ELR (cell line): Measurements from ENCODE around the gene LCNL1.
A peak's percentile ranks its signal among the peaks of the same experiment; 100 is the strongest.

Experiments
- DNase-seq: peaks from one replicate; pipeline ENCODE4 v3.0.0-alpha.2; 2015; ENCODE audit warnings: low read depth

The LCNL1 gene

GRCh38 chr9:137013571-137013940 lies 30.8 kb downstream of the LCNL1 start:
- DNase-seq: no peak

GRCh38 chr9:137014166-137014565 lies 31.4 kb downstream of the LCNL1 start:
- no peak for DNase-seq

GRCh38 chr9:137014776-137015539 lies 32.2 kb downstream of the LCNL1 start:
- no peak for DNase-seq

- DNase-seq: no peak
Observed at GRCh38 chr9:137015540-137015930, 32.7 kb downstream of the LCNL1 start.

- no peak for DNase-seq
Observed at GRCh38 chr9:137015976-137016375, 33.2 kb downstream of the LCNL1 start.

- no peak for DNase-seq
Observed at GRCh38 chr9:137016436-137016835, 33.6 kb downstream of the LCNL1 start.

GRCh38 chr9:137017071-137017470 lies 34.3 kb downstream of the LCNL1 start:
- no peak for DNase-seq

- no peak for DNase-seq
Observed at GRCh38 chr9:137017791-137018497, 35.2 kb downstream of the LCNL1 start.

- no peak for DNase-seq
Observed at GRCh38 chr9:137018761-137019559, 36.2 kb downstream of the LCNL1 start.

- DNase-seq: no peak
Observed at GRCh38 chr9:137019891-137020683, 37.3 kb downstream of the LCNL1 start.

GRCh38 chr9:137020771-137021567 lies 38.2 kb downstream of the LCNL1 start:
- DNase-seq: no peak

GRCh38 chr9:137021568-137021978 lies 38.8 kb downstream of the LCNL1 start:
- DNase-seq: no peak

- peak; percentile 92 for DNase-seq
Observed at GRCh38 chr9:137021979-137022661, 39.3 kb downstream of the LCNL1 start.

GRCh38 chr9:137022662-137023008 lies 39.8 kb downstream of the LCNL1 start:
- no peak for DNase-seq

- no peak for DNase-seq
Observed at GRCh38 chr9:137023157-137023556, 40.4 kb downstream of the LCNL1 start.

GRCh38 chr9:137023583-137023991 lies 40.8 kb downstream of the LCNL1 start:
- no peak for DNase-seq

GRCh38 chr9:137025517-137025966 lies 42.7 kb downstream of the LCNL1 start:
- no peak for DNase-seq

- DNase-seq: no peak
Observed at GRCh38 chr9:137026384-137026783, 43.6 kb downstream of the LCNL1 start.

GRCh38 chr9:137026828-137027227 lies 44.0 kb downstream of the LCNL1 start:
- DNase-seq: no peak
